Adipose tissue (tissue), 3 donors: Measurements from ENCODE around the gene GPR107. TPM values are rescaled to one million over a fixed set of nuclear protein-coding genes. Genes with fewer than 3 reads are reported as not detected.

Experiments
- H3K27ac ChIP-seq: one replicate; pipeline ENCODE4 v1.5.1; 2013; ENCODE audit warnings: low read depth, low read length
- WGBS, 3 donors: extraction: QIAGEN DNeasy Blood & Tissue Kit; methylation state at CpG; one replicate each; pipeline ENCODE4 v1.1.7; 2013; 5-methylcytosine and 5-hydroxymethylcytosine counted together
- polyA plus RNA-seq, 3 donors: library from polyadenylated mRNA; stranded (reverse); fragments of 200-250 nt; gene quantifications; one replicate each; pipeline ENCODE4 v1.2.3, GENCODE V29; 2013
- donor health status: healthy with polysubstance abuse.
- donor health status: Bipolar disorder and iron deficiency.
- donor health status: healthy.

The GPR107 gene
- polyA plus RNA-seq, 3 donors, result 11.0 to 13.3 (median 11.2) TPM

DNA sequence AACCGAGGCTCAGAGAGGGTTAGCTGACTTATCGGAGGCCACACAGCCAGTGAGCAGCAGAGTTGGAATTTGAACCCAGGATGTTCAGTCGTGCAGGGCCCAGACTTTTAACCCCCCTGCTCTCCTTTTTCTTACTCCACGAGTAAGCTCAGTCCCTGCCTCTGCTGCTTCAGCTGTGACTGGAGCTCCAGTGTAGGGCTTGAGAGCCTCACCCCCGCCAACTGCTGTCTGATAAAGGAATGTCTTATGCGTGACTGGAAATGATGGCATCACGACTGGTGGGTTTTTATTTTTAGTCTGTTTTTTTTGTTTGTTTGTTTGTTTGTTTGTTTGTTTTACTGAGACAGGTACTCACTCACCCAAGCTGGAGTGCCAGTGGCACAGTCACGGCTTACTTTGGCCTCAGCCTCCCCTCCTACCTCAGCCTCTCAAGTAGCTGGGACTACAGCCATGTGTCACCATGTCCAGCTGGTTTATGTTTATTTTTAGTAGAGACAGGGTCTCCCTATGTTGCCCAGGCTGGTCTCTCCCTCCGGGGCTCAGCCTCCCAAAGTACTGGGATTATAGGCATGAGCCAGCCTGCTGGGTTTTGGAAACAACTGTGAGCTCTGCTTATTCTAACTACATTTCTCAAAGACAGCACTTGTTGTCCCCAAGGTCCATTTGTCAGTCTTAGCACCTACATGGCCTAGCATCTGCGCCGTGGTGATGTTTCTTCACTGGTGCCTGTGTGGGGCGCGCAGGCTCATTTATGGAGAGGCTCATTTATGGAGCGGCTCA is 66.0 kb downstream of the GPR107 start:
- 89 to 92% (median 91%) methylated on average over 14 of the region's 14 CpGs for WGBS, 3 donors
- no peak overlapping the region for H3K27ac ChIP-seq

DNA sequence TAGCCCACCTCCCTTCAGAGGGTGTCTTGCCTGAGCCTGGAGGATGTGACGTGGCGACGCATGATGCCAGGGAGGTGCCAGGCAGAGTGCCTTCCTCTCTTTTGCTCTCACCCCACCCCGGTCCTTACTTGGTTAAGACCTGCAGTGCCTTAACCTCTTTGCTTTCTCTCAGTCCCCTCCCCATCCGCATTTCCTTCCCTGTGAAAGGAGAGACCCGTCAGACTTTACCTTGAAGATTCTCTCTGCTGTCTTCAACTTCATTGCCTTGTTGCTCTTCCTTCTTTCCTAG is 66.5 kb downstream of the GPR107 start:
- WGBS, 3 donors, result 73 to 78% (median 75%) methylated on average over 6 of the region's 6 CpGs
- H3K27ac ChIP-seq, result no peak overlapping the region

DNA sequence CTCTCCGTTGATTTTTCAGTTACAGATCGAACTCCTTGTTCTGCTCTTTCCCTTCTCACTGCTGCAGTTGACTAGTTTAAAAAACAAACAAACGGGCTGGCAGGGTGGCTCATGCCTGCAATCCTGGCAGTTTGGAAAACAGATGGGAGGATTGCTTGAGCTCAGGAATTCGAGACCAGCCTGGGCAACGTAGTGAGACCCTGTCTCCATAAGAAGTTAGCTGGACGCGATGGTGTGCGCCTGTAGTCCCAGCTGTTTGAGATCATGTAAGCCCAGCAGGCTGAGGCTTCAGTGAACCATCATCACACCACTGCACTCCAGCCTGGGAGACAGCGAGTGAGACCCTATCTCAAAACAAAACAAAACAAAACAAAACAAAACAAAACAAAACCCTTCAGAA is 67.1 kb downstream of the GPR107 start:
- WGBS, 3 donors, result 76 to 81% (median 78%) methylated on average over 9 of the region's 9 CpGs
- no peak overlapping the region for H3K27ac ChIP-seq

DNA sequence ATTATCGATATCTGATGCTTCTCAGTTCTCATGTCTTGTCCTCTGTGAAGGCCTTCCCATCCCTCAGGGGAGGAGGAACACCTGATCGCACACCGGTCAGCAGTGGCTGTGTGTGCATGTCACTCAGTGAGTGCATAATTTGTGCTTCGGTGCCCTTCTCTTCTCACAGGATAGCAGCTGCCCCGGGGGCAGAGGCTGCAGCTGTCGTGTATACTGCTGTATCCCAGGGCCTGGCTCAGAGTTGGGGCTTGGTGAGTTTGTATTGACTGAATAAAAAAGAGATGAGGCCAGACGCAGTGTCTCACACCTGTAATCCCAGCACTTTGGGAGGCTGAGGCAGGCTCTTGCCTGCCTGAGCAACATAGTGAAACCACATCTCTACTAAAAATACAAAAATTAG is 68.8 kb downstream of the GPR107 start:
- WGBS, 3 donors, result 82 to 88% (median 86%) methylated on average over 7 of the region's 7 CpGs
- no peak overlapping the region for H3K27ac ChIP-seq

DNA sequence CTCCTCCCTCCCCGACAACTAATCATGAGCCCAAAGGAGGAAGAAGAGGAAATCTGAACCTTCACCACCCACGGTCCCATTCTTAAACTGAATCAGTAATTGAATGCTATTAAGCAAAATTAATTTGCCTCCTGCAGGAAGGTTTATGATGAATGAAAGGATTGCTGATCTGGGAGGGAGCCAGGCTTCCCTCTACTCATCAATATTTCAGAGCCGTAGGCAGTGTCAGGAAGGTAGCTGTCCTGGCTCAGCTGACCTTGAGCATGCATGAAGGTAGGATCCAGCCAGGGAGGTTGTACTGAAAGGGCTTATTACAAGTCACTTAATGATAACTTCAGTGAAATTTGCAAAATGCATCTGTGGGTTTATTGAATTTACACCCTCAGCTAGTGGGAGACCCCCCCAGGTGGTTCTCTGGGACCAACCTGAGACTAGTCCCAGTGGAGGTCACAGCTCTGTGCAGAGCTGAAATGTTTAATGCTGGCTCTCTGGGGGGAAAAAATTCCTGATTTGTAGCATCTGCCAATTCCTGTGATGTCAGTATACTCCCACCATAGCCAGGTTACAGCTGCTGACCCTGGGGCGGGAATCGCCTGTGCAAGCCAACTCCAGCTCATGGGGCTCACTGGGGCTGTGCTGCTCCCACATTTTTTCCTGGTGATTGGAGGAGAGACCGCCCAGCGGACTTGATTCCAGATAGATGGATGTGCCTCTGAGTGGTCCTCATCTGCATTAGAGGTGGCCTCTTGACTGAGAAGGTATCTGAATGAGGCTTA is 70.6 kb downstream of the GPR107 start:
- H3K27ac ChIP-seq, result no peak overlapping the region
- WGBS, 3 donors, result 67 to 75% (median 75%) methylated on average over 7 of the region's 7 CpGs

DNA sequence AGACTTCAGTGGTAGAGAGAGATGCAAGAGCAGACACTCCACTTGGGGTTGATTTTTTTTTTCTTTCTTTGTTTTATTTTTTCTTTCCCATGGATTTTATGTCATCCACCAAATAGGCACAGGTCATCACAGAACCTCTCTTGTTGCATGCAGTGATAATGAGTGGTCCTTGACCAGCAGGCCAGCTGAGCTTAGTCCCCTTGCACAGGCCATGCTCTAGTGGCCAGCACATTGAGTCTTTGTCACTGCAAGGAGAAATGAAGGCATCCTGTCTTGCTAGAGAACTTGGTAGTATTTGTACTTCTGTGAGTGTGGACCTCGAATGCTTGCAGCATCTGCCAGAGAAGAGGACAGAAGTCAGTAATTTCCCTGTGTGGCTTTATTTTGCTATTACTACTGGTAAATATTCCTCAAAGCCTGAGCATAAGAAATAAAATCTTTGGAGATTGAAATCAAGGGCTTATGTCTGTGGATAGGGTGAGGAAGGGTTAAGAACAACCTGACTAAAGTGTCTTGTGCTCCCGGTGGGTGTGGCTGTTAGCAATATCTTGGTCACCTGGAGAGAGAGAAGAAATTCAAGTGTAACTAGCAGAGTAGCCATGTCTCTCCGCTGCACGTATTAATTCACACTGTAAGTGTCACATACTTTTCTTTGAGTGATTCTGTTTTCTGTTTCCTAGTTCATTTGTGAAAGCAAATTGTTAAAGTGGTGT is 73.2 kb downstream of the GPR107 start:
- H3K27ac ChIP-seq, result no peak overlapping the region
- 55 to 78% (median 77%) methylated on average over 4 of the region's 4 CpGs for WGBS, 3 donors

DNA sequence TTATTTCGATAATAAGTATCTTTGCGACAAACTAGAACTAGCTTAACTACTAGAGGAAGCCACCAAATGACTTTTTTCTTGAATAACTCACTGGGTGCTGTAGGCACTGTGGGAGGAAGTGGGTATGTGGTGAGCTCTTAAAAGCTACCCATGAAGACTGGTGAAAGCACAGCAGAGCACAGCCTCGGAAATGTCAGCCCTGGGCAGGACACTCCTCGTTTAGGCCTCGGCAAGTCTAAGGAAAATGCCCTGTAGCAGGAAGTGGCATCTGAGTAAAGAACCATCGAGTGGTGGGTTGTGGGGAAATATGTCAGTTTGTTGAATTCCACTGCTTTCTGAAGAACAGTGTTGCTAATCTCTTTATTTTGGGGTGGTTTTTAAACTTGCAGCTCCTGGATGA is 74.5 kb downstream of the GPR107 start:
- H3K27ac ChIP-seq, result no peak overlapping the region
- 47 to 85% (median 57%) methylated on average over 6 of the region's 6 CpGs for WGBS, 3 donors

DNA sequence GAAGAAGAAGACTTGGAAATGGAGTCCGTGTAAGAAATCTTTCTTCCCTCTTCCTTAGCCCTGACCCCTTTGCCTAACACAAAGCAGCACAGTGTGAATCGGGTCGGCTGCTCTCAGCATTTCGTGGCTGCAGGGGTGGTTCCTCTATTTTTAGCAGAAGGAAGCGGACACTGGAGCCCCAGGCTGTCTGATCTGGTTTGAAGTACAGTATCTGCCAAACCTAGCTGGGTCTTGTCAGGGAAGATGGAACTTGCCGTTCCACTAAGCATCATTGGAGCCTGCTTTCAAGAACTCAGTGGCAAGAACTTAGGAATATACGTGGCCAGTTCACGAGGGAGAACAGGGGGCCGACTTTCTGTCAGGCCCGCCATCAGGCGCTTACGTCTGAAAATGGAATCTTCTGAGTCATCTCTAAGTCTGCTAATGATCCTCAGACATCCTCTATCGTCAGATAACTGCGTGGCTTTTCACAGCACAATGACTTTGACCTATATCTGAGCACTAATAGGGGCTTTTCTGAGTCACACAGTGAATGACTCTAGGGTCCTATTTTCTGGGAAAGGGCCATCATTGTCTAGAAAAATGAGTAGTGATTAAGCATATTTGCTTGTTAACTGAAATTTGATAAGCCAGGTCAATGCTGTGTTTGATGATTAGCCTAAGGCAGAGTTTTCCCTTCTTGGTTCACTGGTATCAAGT is 75.2 kb downstream of the GPR107 start:
- whole genome bisulfite sequencing, 3 donors, result 49 to 74% (median 56%) methylated on average over 14 of the region's 14 CpGs
- no peak overlapping the region for H3K27ac ChIP-seq

DNA sequence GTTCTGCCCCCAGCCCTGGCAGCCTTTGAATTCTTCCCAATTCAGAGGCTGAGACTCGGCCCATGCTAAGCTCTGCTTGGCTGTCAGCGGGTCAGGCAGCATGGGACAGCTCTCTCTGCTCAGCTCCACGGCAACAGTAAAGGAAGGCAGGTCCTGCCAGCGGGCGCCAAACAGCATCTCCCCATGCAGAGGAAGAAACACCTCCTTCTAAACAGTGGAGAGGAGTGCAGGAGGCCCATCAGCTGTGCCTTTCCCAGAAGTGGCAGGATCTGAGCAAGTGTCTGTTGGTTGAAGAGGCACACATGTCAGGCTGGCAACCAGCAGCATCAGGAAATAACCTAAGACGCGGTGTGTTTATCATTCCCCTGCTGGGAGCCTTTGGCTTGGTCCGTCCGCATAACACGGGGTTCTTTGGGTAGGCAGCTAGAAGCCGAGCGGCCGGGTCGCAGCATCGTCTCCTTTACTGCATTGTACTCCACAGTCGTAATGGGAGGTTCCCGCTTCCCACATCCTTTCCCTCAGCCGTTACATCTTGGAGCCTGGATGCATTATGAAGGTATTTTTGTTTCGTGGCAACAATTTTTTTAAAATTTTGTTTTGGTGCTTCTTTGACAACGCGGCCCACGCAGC is 75.8 kb downstream of the GPR107 start:
- WGBS, 3 donors, result 81 to 93% (median 91%) methylated on average over 22 of the region's 22 CpGs
- no peak overlapping the region for H3K27ac ChIP-seq

DNA sequence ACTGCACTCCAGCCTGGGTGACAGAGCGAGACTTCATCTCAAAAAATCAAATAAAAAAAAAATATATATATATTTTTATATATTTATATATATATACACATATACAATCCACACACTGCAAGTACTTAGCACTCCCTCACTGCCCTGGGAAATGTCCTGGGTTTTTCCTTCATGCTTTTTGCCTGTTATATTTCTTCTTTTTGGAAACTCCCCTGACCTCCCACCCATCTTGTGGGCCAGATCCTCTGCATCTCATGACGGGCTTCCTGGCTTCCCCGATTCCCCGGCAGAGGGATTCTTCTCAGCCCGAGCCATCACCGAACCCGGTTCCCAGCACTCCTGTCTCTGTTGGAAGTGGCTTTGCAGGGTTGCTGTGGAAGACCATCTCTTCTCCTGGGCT is 79.0 kb downstream of the GPR107 start:
- WGBS, 3 donors, result 82 to 91% (median 90%) methylated on average over 7 of the region's 7 CpGs
- no peak overlapping the region for H3K27ac ChIP-seq

DNA sequence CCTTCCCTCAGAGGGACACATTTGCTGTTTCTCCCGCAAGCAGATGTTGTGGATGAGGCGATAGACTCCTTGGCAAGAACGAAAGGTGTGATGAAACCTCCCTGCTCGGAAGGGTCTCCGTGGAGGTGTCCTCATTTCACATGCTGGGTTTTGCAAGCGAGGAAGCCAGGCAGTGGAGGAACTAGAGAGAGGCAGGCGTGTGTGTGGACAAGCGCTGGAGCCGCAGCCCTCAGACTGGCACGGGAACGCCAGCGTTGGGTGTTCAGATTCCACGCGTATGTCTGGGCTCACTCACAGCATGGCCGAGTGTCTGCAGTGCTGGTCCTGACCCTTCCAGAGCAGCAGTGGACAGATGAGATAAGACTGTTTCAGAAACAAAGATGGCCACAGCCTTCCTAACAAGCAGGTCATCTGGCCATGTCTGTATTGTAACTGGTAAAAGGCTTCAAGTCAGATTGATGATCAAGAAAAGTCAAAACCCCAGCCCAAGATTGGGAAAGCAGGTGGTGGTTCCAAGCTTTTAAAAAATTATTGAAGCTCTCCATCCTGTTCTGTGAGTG is 83.5 kb downstream of the GPR107 start:
- H3K27ac ChIP-seq, result no peak overlapping the region
- WGBS, 3 donors, result 56 to 93% (median 64%) methylated on average over 15 of the region's 15 CpGs

DNA sequence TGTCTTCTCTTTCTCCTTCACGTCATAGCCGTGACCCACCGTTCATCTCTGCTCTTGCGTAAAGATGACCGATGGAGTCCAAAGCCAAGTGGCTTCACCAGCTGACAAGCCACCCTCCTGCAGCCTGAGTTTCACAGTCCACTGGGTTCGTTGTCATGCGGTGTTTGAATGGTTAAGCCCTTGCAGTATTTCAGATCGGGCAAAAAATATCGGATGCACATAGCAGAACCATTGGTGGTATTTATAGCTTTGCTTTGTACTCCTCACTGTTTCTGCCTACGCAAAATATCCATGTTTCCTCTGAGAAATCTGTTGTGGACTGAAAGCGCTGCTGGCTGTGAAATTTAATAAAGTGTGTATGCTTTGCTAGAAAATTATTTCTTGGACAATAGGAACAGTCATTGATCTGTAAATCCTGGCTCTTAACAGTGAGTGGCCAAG is 84.0 kb downstream of the GPR107 start:
- no peak overlapping the region for H3K27ac ChIP-seq
- 74 to 91% (median 77%) methylated on average over 11 of the region's 11 CpGs for WGBS, 3 donors

DNA sequence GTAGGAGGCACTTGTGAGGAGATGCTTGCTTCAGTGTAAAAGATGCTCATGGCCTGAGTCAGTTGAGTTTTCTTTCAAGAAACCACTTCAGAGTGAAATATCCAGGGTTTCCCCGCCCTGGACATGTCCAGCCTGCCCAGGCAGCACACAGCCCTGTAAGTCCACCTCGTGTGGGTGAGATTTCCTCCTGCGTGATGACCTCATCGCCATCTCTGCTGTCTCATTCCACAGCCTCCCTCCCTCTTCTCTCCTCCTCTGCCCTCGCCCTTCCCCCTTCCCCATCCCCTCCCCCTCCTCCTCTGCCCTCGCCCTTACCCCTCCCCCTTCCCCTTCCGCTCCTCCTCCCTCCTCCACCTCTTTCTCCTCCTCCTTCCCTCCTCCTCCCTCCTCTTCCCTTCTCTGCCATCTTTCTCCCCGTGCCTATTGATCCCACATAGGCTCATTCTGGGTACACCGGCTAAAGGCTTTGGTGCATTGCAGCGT is 84.5 kb downstream of the GPR107 start:
- WGBS, 3 donors, result 33 to 59% (median 43%) methylated on average over 10 of the region's 10 CpGs
- H3K27ac ChIP-seq, result no peak overlapping the region

DNA sequence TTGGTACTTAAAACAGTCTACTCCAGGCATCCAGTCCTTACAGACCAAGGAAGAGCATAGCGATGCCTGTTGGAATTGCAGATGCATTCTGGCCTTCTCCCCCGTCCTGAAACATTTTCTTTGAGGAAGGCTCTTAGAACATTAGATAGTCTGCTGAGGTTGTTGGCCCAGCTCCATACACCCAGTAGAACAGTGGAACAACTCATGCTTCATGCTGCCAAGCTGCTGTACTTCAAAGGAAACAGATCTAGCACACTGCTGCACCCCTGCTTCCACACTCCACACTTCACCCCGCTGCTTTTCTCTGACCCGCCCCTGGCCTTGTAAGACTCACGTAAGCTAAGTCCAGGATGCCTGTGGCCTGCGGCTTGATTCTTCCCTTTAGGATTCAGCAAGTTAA is 85.1 kb downstream of the GPR107 start:
- H3K27ac ChIP-seq, result no peak overlapping the region
- WGBS, 3 donors, result 50 to 65% (median 58%) methylated on average over 6 of the region's 6 CpGs

DNA sequence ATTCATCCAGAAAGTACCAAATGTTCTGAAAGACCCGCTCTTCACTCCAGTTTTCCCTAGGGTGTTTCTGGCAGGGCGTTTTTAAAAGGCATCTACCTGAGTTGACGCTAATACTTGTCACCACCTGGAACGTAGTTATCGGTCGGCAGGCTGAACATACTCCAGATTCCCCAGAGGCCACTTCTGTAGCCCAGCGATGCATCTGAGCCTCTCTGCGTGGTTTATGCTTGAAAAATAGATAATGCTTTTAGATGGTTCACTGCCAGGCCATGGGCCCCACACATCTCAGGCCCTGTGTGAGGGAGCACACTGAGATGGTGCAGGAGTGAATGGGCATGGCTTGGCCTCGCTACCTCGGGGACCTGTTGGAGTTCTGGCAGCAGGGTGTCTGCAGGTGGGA is 85.5 kb downstream of the GPR107 start:
- 88 to 93% (median 89%) methylated on average over 10 of the region's 10 CpGs for WGBS, 3 donors
- no peak overlapping the region for H3K27ac ChIP-seq

DNA sequence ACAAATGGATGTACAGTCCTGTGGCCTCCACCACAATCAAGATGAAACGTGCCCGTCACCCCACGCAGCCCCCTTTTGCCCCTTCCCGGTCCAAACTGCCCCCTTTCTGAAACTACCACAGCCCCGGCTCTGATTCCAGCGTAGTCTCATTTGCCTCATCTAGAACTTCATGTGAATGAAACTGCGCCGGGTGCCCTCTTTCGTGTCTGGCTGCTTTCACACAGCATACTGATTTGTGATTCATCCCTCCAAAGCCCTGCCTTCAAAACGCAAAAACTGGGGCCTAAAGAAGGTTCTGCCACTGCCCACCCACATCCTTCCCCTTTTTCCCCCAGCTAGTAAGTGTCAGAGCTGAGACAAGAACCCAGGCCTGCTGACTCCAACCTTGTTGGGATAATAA is 87.0 kb downstream of the GPR107 start:
- no peak overlapping the region for H3K27ac ChIP-seq
- 54 to 92% (median 60%) methylated on average over 10 of the region's 10 CpGs for WGBS, 3 donors

DNA sequence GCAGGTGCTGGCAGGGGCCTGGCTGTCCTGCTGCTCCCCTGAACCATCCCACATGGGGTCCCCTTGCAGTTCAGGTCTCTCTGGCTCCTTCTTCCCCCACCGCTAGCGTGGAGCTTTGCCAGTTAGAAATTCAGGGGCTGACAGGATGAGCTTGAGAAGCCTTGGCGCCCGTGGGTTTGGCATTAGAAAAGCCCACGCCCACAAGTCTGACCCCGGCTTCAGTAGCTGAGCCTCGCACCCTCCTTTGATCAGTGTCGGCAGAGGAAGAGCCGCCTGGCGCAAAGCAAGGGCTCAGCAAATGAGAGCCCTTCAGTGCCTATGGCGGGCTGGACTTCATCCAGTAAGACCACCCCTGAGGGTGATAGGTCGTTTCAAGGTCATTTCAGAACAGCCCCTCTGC is 88.3 kb downstream of the GPR107 start:
- 66 to 78% (median 77%) methylated on average over 10 to 12 of the region's 12 CpGs for WGBS, 3 donors
- H3K27ac ChIP-seq, result no peak overlapping the region

DNA sequence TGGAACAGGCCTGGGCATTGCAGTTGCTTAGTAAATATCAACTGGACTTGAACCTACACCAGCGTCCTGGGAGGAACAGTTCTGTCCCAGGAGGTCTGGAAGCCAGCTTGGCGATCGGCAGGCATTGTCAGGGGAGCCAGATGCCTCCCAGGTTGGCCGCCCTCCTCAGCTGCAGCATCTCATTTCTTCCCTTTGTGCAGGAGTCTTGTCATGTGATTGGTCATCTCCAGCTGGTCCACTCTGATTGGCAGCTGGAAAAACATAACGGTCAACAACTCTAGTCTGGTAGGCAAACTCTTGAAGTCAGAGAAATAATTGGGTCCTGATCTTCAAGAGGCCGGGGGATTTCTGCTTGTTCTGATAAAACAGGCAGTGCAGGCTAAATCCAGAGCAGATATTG is 88.9 kb downstream of the GPR107 start:
- WGBS, 3 donors, result 73 to 84% (median 82%) methylated on average over 6 of the region's 6 CpGs
- no peak overlapping the region for H3K27ac ChIP-seq
